HG03575 (cell line): ENCODE data around the gene LETM1.

Experiments used
- ATAC-seq: cut with Tn5 transposase; IDR thresholded peaks from one replicate; pipeline ENCODE4 v1.9.1; 2021; ENCODE audit not compliant: unreplicated experiment, insufficient number of reproducible peaks, low FRiP score; ENCODE audit errors: extremely low read depth

LETM1 gene

DNA sequence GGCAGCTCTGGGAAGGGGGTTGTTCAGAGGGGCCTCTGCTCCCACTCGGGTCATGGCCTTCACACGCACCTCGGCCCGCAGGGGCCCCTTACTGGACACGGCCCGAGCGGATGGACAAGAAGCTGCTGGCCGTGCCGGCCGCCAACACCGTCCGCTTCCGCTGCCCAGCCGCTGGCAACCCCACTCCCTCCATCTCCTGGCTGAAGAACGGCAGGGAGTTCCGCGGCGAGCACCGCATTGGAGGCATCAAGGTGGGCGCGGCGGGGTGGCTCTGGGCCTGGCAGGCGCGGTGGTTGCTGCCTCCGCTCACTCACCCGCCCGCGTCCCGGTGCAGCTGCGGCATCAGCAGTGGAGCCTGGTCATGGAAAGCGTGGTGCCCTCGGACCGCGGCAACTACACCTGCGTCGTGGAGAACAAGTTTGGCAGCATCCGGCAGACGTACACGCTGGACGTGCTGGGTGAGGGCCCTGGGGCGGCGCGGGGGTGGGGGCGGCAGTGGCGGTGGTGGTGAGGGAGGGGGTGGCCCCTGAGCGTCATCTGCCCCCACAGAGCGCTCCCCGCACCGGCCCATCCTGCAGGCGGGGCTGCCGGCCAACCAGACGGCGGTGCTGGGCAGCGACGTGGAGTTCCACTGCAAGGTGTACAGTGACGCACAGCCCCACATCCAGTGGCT is 54.5 kb downstream of the LETM1 start:
- no peak for ATAC-seq

DNA sequence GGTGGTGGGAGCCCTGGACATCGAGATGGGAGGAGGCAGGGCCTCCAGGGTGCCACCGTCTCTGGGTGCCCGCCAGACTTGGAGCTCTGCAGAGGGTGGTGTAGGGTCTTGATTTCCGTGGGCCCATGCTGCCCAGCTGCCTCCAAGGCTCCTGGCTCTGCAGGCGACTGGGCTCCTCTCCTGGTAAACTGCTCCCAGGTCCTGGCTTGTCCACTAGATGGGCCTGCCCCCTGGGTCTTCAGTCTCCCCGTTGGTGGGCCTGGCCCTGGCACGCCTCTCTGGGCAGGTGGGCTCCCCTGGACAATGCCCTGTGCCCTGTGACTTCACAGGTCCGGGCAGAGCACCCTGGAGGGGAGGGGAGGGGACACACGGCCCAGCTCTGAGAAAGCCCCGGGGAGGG is 55.2 kb downstream of the LETM1 start:
- ATAC-seq = no peak

DNA sequence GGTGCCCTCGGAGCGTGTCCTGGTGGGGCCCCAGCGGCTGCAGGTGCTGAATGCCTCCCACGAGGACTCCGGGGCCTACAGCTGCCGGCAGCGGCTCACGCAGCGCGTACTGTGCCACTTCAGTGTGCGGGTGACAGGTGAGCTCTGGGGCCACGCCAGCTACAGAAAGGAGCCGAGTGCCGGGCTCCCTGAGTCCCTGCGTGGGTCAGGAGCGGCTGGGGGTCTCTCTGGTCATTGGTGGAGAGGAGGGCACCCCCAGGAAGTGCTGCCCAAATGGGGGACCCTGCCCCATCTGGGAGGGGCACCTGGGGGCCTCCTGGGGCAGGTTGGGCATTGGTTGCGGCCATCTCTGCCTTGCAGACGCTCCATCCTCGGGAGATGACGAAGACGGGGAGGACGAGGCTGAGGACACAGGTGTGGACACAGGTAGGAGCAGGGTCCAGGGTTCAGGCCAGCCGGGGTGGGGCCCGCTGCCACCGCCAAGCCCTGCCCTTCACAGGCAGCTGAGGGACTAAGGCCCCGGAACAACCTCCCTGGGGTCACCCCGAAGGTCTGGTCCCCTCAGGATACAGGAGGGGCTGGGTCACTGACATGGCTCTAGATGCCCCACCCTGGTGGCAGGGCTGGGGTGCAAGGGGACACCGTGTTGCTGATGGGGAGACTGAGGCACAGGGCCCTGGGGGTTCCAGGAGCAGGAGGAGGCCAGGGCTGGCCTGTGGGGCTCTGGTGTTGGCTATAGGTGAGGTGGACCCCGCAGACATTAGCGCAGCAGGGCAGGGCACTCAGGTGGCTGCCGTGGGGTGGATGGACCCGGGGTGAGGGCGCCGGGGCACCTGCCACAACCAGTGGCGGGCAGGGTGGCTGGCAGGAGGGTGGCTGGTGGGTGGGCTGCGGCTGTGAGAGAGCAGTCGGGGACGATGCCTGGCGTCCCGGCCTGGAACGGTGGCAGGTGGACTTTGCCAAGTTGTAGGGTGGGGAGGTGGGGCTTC is 56.3 kb downstream of the LETM1 start:
- no peak for ATAC-seq

DNA sequence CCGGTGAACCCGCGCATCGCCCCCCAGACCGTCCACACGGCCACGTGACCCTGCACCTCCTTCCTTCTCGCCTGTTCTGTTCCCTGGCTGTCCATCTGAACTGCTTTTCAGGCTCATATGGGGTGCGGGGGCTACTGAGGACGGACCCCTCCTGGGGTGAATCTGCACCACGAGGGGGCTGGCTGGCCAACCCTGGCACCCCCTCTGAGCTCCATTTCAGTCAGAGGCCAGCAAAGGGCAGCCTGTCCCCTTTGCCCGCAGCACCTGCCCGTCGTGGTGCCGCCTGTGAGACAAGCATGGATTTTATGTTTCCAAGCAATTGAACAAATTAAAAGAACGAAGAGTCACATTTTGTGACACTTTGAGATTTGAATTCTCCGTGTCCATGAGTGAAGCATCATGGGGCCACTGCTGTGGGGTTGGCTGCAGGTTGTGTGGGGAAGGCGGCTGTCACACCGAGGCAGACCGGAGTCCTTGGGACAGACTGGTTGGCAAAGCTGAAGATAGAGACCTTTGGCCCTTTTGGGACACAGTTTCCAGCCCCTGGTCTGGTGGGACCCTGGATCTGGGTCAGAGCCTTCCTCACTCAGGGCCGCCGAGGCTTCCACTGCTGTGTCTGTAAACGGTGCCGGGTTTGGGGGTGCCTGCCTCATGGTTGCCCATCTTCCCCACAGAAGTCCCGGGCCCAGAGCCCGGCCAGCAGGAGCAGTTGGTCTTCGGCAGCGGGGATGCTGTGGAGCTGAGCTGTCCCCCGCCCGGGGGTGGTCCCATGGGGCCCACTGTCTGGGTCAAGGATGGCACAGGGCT is 57.2 kb downstream of the LETM1 start:
- no peak for ATAC-seq

DNA sequence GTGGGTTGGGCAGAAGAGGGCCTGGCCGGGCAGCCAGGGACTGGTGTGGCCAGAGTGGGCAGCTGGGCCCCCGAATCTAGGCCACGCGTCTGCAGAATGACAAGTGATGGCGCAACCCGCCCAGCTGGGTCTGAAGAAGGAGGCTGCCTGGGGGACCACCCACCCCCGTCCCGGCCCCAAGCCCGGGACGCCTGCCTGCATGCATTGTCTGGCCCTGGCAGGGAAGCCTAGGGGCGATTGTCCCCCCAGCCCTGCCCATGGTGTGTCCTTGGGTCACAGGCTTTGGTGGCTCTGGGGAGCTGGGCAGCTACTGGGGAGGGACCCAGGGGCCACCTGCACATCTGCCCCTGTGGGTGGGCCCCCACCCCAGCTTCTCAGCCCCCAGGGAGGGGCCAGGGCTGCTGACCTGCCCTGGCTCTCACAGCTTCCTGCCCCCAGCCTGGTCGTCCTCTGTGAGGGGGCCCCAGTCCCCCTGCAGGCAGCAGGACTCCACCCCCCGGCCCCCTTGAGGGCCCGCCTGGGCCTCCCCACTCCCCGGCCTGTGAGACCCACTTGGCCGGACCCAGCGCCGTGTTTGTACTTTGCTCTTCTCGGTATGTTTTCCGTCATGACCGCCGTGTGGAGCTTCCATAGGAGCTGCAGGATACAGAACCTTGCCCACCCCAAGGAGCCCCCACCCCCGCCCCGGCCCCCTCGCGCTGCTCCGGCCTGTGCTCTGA is 57.9 kb downstream of the LETM1 start:
- no peak for ATAC-seq

DNA sequence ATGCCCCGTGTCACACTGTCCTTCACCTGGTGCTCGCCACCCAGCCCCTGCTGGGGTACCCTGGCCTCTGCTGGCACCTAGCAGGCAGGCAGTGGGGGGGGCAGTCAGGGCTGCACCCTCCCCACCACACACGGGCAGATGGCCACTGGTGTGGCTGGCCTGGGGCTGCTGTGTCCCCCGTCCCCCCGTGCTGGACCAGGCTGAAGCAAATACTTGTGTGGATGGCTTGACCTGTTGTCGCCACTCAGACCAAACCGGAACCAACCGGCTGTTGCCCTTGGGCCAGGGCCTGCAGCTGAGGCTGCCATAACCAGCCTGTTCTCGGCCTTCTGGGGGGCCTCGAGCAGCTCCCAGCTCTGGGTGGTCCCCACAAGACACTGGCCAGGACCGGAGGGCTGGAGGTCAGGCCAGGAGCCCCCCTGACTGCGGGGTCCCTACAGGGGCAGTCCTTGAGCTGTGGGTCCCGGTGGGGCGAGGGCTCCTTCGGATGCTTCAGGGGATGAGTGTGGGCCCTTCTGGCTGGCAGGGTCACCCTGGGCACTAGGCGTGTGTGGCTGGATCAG is 58.6 kb downstream of the LETM1 start:
- no peak for ATAC-seq

DNA sequence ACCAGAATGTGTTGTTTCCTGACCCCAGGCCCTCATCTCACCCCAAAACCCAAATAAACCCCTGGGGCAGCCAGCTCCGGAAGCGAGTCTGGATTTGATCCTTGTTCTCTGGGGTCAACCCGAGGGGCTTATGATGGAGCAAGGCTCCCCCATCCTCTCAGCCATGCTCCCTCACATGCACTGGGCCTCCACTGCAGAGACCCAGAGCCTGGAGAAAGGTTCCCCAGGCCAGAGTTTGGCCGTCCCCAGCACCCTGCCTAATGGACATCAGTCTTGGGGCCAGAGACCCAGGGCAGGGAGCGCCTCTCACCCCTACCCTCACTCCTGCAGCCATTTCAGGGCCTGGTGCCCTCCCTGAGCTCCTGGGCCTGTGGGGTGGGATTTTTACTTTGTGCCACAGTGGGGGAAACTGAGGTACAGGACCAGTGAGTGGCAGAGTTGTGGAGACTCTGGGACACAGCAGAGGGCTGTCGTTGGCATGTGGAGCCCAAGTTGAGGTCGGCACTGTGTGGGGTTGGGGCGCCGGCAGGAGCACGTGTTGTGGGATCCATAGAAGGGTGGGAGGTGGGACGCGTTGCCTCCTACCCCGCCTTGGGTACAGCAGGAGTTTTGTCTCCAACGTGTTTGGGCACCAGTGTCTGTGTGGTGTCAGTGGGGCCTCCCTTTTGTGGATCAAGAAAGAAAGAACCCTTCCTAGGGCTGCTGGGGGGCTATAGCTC is 59.3 kb downstream of the LETM1 start:
- ATAC-seq = no peak

DNA sequence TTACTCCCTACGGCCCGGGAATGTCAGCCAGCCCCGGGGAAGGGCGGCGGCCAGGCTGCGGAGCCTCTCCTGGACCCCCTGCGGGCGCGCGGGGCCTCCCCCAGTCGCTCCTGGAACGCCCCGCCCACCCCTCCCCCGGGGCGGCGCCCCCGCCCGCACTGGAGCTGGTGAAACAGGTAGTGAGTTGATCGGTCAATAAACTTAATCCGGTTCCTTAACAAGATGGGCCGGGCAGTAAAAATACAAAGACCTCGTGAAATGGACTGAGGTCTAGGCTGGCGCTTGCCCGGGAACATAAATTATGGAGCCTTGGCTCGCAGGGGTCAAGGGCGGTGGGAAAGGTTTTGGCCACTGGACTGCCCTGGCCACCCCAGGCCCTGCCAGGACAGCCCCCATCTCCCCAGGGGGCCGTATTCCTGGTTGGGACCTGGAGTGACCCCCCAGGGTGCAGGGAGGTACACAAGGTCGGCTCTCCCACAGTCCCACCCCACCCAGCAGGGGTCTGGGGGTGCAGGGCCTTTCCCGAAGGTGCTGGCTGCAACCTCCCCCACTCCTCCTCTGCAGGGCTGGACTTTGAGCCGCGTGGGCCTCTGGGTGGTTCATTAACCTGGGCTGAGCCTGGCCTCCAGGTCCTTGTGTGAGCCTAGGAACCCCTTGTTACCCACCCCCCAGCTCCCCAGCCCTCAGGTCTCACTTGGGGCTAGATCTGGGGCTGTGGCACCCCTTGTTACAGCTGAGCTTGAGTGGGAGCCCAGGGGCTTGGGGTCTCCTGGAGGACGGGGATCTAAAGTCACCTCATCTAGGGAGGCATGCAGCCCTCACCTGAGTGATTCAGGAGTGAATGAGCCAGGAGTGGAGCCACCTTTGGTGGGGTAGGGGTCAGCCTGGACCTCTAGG is 60.4 kb downstream of the LETM1 start:
- no peak for ATAC-seq

DNA sequence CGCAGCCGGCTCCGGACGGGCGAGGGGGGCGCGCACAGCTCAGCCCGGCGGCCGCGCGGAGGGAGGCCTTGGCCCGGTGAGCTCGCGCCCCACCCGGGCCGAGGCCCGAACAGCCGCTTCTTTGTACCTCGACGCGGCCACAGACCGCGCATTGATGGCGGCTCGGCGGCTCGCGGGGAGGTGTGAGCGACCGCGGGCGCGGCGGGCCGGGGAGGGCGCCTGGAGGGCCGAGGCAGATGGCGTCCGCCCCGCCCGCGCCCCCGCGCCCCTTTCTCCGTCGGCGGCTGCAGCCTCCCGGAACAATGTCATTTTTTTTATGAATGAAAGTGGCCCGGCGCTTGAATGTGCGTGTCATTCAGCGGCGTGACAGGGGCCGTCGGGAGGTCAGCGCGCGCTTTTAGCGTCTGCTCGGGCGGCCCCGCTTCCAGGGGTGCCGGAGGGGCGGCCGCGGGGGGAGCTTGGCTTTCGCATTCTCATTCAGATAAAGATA is 61.1 kb downstream of the LETM1 start:
- no peak for ATAC-seq

DNA sequence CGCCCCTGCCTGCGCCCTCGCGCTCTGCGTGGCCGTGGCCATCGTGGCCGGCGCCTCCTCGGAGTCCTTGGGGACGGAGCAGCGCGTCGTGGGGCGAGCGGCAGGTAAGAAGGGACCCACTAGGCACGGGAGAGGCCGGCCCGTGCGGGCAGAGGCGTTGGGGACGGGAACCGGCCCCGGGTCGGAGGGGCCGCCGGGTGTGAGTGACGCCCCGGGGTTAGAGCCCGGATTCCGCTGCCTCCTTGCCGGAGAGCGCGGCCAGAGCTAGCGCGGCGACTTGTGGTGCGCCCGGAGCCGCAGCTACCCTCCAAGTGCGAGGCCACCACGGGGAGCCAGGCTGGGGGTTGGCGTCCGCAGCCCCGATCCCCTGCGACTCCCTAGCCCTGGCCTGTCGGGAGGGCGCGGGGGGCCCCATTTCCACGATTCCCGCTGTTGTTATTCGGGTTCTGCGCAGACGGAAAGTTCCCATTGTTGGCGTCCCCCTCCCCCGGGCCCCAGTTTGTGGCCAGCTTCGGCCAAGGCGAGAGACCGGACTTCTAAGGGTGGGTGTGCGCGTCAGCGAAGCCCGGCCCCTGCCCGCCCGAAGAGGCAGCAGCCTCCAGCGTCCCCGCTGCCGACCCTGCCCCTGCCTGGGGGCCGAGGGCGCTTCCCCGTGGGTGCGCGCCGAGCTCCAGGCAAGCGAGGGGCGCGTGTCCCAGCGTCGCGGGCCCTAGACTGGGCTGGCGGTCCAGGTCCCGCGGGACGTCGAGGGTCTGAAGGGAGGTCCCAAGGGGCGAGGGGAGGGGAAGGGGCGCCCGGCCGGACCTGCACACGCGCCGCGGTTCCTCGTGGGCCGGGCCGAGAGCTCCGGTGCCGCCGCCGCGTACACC is 61.8 kb downstream of the LETM1 start:
- no peak for ATAC-seq

DNA sequence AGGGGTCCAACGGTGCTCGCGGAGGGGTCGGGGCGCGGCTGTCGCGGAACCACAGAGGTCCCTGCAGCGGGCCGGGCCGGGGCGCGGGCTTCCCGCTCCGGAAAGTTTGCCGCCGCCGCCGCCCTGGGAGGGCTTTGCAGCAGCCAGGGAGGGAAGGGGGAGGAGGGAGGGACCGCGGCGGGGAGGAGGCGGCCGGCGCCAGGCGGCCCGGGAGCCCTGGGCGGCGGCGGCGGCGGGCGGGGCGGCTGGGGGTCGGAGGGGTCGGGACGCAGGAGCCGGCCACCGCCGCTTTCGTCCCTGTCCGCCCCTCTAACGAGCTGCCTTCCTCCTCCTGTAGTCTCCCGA is 62.5 kb downstream of the LETM1 start:
- ATAC-seq = no peak

DNA sequence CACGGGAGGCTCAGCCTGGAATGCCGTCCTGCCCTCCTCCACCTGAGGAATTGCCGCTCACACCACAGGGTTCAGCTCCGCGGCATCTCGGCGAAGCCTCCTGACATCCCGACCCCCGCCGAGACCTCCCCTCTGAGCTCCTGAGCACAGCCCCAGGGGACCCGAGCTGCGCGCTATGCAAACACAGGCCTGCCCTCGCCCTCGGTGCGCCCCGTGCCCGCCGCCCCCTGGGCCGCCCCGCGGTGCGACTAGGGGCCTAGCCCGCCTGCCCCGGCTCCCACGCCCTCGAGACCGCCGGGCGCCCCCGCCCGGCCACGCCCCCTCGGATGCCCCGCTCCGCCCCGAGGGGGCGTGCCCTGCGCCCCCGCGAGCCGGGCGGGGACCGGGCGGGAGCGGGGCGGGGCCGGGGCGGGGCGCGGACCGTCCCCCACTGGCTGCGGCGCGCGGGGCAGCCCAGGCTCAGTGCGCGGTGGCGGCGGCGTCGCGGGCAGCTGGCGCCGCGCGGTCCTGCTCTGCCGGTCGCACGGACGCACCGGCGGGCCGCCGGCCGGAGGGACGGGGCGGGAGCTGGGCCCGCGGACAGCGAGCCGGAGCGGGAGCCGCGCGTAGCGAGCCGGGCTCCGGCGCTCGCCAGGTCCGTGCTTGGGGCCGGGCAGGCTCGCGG is 63.0 kb downstream of the LETM1 start, which contains the start of gene FGFR3:
Gene FGFR3 (plus strand): TSS at position 462 of the 664 bp plus-strand sequence. CDS start 642 bp downstream, outside the sequence.
- no peak for ATAC-seq

DNA sequence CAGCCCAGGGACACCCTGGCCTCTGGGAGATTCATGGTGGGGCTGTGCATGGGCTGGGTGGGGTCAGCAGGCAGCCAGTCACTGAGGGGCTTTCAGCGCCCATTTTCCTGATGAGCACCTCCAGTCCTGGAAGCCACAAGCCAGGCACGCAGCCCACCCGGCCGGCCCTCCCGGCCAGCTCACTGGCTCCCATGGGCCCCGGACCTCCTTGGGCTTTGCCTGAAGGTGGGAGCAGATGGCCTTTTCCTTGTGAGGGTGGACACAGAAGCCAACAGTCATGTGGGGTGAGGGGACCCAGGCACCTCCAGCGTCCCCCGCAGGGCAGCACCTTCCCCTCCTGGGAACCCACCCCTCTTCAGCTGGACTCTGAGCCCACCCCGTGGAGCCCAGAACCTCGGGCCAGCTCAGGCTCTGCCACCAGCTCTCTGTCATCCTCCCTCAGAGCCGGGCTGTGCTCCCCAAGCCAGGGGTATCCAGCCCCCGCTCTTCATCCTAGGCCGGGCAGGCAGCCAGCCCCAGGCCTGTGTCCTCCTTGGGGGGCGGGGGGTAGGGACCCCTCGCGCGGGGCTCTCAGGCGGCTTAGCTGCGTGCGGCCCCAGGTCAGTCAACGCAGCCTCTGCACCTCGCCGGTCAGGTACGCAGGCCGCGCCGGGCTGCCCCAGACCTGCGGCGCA is 63.7 kb downstream of the LETM1 start:
- ATAC-seq = no peak

DNA sequence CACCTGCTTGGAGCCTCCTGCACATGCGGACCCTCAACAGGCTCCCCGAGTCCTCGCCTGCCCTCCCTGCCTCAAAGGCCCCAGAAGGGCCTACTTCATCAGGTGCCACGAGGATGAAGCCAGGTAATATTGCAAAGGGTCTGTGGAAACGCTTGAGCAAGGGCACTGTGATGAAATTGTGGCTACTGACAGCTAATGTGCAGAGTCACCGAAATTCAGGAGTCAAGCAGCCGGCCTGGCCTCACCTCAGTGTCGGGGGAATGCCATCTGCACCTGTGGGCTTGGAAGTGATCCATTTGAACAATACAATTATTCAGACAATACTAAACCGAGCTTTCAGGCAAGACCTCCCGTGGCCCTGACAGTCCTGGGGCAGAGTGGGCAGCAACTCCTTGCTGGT is 66.0 kb downstream of the LETM1 start:
- no peak for ATAC-seq

DNA sequence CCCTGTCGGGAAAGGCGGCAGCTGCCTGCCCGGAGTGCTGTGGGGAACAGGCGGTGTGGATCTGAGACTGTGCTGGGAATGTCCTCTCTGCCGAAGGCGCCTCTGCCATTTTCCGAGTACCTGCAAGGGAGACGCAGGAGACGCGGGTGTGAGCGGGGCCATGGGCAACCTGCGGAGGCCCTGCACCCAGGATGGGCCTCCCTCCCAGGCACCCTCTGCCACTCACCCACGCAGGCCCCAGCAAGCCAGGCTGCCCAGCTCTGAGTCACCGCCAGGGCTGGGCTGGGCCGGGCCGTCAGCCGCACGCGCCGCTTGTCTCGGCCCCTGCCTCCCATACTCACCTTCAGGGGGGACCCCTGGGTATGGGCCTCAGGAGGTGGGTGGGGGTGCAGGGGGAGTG is 66.4 kb downstream of the LETM1 start:
- ATAC-seq = no peak
